Stimulated activated CD4-positive, alpha-beta T cell treated with anti-CD3 and anti-CD28 coated beads, Interleukin-15, amount 100 ng/mL, for 48 hours (primary cell): Measurements from ENCODE around the gene SLC5A12.

ENCODE experiments used
- DNase-seq, 2 donors: peaks; one replicate each; pipeline ENCODE4 v3.0.0-alpha.2; 2020; ENCODE audit warnings: low read depth in 2 of 2

SLC5A12 gene, protein sequence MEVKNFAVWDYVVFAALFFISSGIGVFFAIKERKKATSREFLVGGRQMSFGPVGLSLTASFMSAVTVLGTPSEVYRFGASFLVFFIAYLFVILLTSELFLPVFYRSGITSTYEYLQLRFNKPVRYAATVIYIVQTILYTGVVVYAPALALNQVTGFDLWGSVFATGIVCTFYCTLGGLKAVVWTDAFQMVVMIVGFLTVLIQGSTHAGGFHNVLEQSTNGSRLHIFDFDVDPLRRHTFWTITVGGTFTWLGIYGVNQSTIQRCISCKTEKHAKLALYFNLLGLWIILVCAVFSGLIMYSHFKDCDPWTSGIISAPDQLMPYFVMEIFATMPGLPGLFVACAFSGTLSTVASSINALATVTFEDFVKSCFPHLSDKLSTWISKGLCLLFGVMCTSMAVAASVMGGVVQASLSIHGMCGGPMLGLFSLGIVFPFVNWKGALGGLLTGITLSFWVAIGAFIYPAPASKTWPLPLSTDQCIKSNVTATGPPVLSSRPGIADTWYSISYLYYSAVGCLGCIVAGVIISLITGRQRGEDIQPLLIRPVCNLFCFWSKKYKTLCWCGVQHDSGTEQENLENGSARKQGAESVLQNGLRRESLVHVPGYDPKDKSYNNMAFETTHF

DNA sequence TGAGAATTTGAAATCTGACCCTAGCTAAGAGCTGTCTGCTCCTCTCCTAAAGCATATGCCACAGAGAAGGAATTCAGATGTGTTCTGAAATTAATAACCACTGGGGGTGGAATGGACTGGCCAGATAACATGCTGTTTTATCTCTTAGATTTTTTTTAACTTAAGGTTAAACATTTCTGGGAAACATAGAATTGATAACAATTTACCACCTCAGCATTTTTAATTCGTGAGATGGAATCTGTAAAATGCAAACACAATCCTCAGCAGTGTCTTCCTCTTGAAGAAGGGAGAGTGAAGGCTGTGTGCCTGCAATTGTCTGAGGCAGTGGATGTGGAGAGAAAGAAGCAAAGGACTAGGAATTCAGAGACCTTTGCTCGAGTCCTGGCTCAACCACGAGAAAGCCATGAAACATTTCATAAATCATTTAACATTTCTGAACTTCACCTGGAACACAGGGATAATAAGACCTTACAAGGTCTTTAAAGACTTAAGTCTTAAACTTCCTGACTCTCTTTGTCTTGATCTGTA, at the start of gene SLC5A12:
Gene SLC5A12 (minus strand): TSS at position 113 of the 528 bp plus-strand sequence. CDS start 346 bp downstream, outside the sequence.
- DNase-seq, result no peak

- no peak for DNase-seq
Observed at GRCh38 chr11:26769027-26769426, 47.2 kb upstream of the SLC5A12 start.

DNA sequence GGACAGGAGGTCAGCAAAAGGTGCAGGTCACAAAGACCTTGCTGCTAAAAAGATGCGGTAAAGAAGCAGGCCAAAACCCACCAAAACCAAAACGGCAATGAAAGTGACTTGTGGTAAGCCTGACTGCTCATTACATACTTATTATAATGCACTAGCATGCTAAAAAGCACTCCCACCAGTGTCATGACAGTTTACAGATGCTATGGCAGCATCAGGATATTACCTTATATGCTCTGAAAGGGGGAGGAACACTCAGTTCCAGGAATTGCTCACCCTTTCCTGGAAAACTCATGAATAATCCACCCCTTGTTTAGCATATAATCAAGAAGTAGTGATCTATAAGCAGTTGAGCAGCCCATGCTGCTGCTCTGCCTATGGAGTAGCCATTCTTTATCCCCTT, 45.2 kb upstream of the SLC5A12 start:
- DNase-seq, result no peak

GRCh38 chr11:26765323-26765722, 43.5 kb upstream of the SLC5A12 start:
- DNase-seq, result no peak

DNA sequence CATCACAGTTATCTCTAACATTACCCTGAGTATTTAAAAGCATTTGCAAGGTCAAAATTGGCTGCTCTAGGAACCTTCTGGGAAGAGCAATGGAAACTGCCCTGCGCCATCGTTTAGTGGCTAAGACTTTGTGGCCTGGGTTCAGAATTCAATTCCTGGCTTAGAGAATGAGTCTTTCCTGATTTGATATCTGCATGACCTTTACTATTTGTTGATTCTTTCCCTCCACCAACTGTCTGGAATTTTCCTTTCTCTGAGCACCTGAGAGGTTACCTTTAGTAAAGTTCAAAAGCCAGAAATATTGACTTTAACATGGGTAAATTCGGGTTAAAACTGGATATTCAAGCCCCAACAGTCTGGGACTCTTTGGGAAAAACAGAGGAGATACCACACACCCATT, 43.0 kb upstream of the SLC5A12 start:
- DNase-seq, result no peak

- no peak for DNase-seq
Observed at GRCh38 chr11:26764315-26764714, 42.5 kb upstream of the SLC5A12 start.

DNA sequence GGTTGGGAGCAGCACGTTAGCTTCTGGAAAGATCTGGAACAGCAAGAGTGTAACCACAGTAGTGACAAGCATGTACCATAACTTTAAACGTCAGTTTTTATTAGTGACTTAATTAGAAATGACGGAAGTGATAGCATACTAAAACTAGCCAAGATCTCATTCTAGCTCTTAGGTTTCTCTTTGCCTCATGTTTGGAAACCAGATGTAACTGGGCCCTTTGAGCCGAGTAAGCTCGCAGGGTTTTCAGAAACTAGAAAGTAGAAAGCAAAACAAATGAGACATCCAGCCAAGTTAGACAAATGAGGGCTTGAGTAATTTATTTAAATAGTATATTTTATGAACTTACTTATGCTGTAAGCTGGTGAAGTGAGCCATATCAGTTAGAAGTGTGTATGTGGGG, 40.2 kb upstream of the SLC5A12 start:
- no peak for DNase-seq

GRCh38 chr11:26761361-26761809, 39.5 kb upstream of the SLC5A12 start:
- DNase-seq, result no peak

- DNase-seq, result no peak
Observed at GRCh38 chr11:26757995-26758394, 36.1 kb upstream of the SLC5A12 start.

GRCh38 chr11:26755762-26756161, 33.9 kb upstream of the SLC5A12 start:
- DNase-seq, result no peak

DNA sequence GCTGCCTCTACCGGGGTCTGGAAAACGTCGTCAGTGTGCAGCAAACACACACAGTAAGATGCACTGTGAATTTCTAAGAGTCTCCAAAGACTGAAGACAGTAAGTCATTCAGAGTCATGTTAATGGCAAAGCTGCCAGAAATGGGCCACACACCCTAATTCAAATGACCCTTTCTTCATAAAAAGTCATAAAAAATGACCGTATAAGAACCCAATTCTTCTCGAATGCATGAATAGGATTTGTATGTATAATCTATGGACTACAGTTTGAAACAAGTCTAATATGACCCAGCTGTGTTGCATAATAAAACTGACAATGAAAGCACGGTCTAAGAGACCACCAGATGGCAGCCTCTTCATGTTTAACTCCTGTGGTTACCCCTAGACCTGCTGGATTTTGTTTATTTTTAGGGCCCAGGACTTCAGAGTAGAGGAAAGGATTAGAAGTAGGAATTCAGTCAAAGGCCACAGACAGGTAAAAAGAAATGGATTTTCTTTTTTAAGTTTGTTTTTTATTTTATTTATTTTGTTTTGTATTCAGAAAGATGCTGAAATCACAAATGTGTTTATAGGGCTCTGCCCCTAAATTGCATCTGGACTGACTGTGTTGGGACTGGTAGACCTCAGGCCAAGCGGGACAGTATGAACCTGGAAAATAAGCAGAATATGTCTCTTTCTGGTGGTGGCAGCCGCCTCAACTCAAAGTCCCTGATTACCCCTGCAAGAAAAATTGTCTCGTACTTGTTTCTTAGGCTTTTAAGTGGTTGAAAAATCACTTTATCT, 32.1 kb upstream of the SLC5A12 start:
- no peak for DNase-seq

DNA sequence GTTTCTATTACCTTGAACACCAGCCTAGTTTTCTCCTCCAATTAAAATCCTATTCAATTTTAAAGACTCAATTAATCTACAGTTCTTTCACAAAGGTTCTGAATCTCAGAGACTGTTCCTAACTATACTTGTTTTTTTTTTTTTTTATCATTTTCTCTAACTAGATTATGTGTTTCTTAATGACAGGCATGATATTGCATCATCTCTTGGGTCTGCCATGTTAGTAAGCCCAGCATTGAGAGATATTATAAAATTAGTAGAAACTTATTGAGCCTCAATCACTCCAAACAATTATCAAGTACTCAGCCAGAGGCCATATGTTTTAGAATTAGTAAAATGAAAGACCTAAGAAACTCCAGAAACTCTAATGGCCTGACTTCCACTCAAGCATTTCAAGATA, 28.1 kb upstream of the SLC5A12 start:
- DNase-seq, result no peak

GRCh38 chr11:26743622-26744021, 21.8 kb upstream of the SLC5A12 start:
- no peak for DNase-seq

- no peak for DNase-seq
Observed at GRCh38 chr11:26742966-26743365, 21.1 kb upstream of the SLC5A12 start.

- no peak for DNase-seq
Observed at GRCh38 chr11:26741036-26741435, 19.2 kb upstream of the SLC5A12 start.

DNA sequence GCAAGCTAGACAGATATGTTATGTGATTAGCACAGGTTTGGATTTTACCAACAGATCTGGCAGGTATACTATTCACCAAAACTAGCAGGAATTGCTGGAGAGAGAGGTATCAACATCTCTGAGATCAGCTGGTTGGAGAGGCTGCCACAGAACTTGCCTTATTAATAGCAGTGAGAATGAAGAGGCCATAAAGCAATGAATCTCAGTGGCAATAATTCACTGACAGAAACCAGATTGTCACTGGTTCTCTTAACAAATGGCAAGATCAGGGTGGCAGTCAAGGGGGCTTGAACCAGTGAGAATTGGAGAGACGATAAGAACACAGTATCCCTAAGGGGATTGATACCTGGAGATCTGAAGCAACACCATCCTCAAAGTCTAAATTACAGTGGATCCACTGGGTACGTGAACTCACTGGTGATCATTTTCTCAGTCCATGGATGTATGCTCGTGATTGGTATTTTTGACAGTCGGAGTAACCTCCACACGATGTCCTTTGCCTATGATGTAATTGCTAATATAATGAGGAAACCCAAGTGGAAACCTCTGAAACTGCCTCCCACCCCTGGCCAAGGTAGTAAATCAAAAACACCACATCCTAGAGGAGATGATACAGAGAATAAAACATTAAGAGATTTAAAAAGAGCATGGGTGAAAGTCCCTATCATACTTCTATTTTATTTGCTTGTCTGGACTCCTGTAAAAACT, 17.7 kb upstream of the SLC5A12 start:
- DNase-seq, result no peak

- no peak for DNase-seq
Observed at GRCh38 chr11:26734691-26735090, 12.8 kb upstream of the SLC5A12 start.

DNA sequence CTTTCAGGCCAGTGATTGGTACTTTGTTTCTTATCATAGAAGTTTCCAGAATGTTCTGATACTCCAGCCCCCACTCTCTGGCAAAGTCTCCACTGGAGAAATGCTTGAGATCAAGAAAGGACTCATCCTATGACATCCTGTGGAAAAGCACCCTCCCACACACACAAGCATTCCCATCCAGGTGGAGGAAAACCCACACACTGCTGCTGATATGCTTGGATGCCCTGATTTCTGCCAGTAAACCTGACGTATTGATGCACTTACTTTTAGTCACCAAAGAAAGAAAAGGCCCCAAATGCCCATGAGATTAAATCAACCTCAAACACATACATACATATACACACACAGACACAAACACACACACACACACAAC, 9.2 kb upstream of the SLC5A12 start:
- no peak for DNase-seq

GRCh38 chr11:26730414-26731083, 8.7 kb upstream of the SLC5A12 start:
- DNase-seq, result no peak

GRCh38 chr11:26729284-26729683, 7.4 kb upstream of the SLC5A12 start:
- DNase-seq, result no peak

- DNase-seq, result no peak
Observed at GRCh38 chr11:26726960-26727359, 5.1 kb upstream of the SLC5A12 start.
